ENCODE measurements around the gene TSPAN18.

- TF ChIP-seq EP300 (IDR thresholded peaks at IDR 0.05; ENCODE audit: low read depth) = no peak
- TF ChIP-seq CTCF (IDR thresholded peaks at IDR 0.05) = no peak
- no peak for TF ChIP-seq POLR2A (IDR thresholded peaks at IDR 0.05)
- TF ChIP-seq POLR2AphosphoS5 (IDR thresholded peaks at IDR 0.05) = no peak
These were observed 101.5 kb downstream of the TSPAN18 start for GRCh38 chr11:44828296-44828695.

All from transverse colon (tissue), 4 donors.